HEK293T (cell line): Measurements from ENCODE around the gene DNAAF5.

Source experiments
- ARNT ChIP-seq: fragments of 450-650 bp; IDR thresholded peaks from 2 replicates; pipeline ENCODE4 v1.6.1; 2017; ENCODE audit warnings: mild to moderate bottlenecking
- BHLHE40 ChIP-seq: fragments of 450-650 bp; IDR thresholded peaks from 2 replicates; pipeline ENCODE4 v1.6.1; 2016; ENCODE audit warnings: mild to moderate bottlenecking, moderate library complexity, borderline replicate concordance
- CTBP1 ChIP-seq: fragments of 450-650 bp; IDR thresholded peaks from 2 replicates; pipeline ENCODE4 v1.6.1; 2016; ENCODE audit warnings: borderline replicate concordance
- ELF4 ChIP-seq: fragments of 450-650 bp; IDR thresholded peaks from 2 replicates; pipeline ENCODE4 v1.6.1; 2017; ENCODE audit warnings: antibody characterized with exemption
- FOXA1 ChIP-seq: fragments of 450-650 bp; IDR thresholded peaks from 2 replicates; pipeline ENCODE4 v1.6.1; 2016; ENCODE audit warnings: mild to moderate bottlenecking
- FOXK2 ChIP-seq: fragments of 450-650 bp; IDR thresholded peaks from 2 replicates; pipeline ENCODE4 v1.6.1; 2016; ENCODE audit warnings: mild to moderate bottlenecking
- FOXM1 ChIP-seq: fragments of 450-650 bp; IDR thresholded peaks from 2 replicates; pipeline ENCODE4 v1.6.1; 2017; ENCODE audit warnings: mild to moderate bottlenecking, borderline replicate concordance
- HDGF ChIP-seq: fragments of 450-650 bp; IDR thresholded peaks from 2 replicates; pipeline ENCODE4 v1.6.1; 2017; ENCODE audit warnings: antibody characterized with exemption, borderline replicate concordance
- LEF1 ChIP-seq: fragments of 450-650 bp; IDR thresholded peaks from 2 replicates; pipeline ENCODE4 v1.6.1; 2017; ENCODE audit warnings: mild to moderate bottlenecking, borderline replicate concordance
- NFRKB ChIP-seq: fragments of 450-650 bp; IDR thresholded peaks from 2 replicates; pipeline ENCODE4 v1.6.1; 2016; ENCODE audit warnings: mild to moderate bottlenecking, moderate library complexity
- SP1 ChIP-seq: fragments of 450-650 bp; IDR thresholded peaks from 2 replicates; pipeline ENCODE4 v1.6.1; 2017
- TARDBP ChIP-seq: fragments of 450-650 bp; IDR thresholded peaks from 2 replicates; pipeline ENCODE4 v1.6.1; 2016
- ZNF384 ChIP-seq: fragments of 450-650 bp; IDR thresholded peaks from 2 replicates; pipeline ENCODE4 v1.6.1; 2016
- TF ChIP-seq, protein P1 (sequence below): fragments of 450-650 bp; IDR thresholded peaks from 2 replicates; pipeline ENCODE4 v1.6.1; 2016

DNA sequence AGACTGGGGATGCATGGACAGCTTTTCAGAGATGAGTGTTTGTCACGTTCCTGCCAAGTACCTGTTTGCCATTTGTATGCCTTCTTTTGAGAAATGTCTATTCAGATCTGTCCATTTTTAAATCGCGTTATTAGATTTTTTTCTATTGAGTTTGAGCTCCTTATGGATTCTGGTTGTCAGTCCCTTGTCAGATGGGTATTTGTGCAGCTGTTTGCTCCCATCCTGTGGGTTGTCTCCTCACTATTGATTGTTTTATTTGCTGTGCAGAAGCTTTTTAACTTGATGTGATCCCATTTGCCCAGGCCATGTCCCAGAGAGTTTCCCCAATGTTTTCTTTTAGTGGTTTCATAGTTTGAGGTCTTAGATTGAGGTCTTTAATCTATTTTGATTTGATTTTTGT is 6.1 kb downstream of the DNAAF5 start:
- TF ChIP-seq LEF1 (no peak), SP1 (no peak), FOXK2 (no peak), ARNT (no peak), BHLHE40 (no peak), HDGF (no peak), FOXM1 (no peak), ELF4 (no peak), TARDBP (no peak), FOXA1 (no peak), ZNF384 (no peak), NFRKB (no peak), CTBP1 (no peak)
- TF ChIP-seq, protein P1, sequence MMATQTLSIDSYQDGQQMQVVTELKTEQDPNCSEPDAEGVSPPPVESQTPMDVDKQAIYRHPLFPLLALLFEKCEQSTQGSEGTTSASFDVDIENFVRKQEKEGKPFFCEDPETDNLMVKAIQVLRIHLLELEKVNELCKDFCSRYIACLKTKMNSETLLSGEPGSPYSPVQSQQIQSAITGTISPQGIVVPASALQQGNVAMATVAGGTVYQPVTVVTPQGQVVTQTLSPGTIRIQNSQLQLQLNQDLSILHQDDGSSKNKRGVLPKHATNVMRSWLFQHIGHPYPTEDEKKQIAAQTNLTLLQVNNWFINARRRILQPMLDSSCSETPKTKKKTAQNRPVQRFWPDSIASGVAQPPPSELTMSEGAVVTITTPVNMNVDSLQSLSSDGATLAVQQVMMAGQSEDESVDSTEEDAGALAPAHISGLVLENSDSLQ: no peak
